Osteoblast (primary cell): ENCODE measurements around the gene VCL. TPM values are rescaled to one million over a fixed set of nuclear protein-coding genes. Genes with fewer than 3 reads are reported as not detected.

ENCODE experiments used
- DNase-seq: peaks from one replicate; pipeline ENCODE4 v3.0.0; 2011; ENCODE audit warnings: low spot score, mixed read lengths; ENCODE audit not compliant: insufficient read length; ENCODE audit errors: missing footprints
- H2AFZ ChIP-seq: 2 replicates; pipeline ENCODE4 v1.6.0; 2011; ENCODE audit warnings: mild to moderate bottlenecking, low read length
- H3K27ac ChIP-seq: 2 replicates; pipeline ENCODE4 v1.5.1; 2011; ENCODE audit warnings: mild to moderate bottlenecking, low read depth, low read length, moderate library complexity
- H3K27me3 ChIP-seq: 2 replicates; pipeline ENCODE4 v1.6.0; 2012; ENCODE audit warnings: mild to moderate bottlenecking, control low read depth, inconsistent platforms, low read length, moderate library complexity; ENCODE audit not compliant: insufficient read depth
- H3K36me3 ChIP-seq: 2 replicates; pipeline ENCODE4 v1.5.1; 2011; ENCODE audit warnings: mild to moderate bottlenecking, low read length, control low read depth, moderate library complexity; ENCODE audit not compliant: insufficient read depth
- H3K4me1 ChIP-seq: 2 replicates; pipeline ENCODE4 v1.5.1; 2011; ENCODE audit warnings: mild to moderate bottlenecking, low read length, control low read depth, moderate library complexity; ENCODE audit not compliant: insufficient read depth
- H3K4me2 ChIP-seq: 2 replicates; pipeline ENCODE4 v1.6.0; 2011; ENCODE audit warnings: mild to moderate bottlenecking, low read length; ENCODE audit not compliant: insufficient read depth
- H3K4me3 ChIP-seq: fragments of 200-600 bp; sonication (generic); 3 replicates; pipeline ENCODE4 v1.5.1; 2012; ENCODE audit warnings: mild to moderate bottlenecking, low read length, inconsistent platforms; ENCODE audit not compliant: insufficient read depth
- H3K79me2 ChIP-seq: 2 replicates; pipeline ENCODE4 v1.6.0; 2012; ENCODE audit warnings: mild to moderate bottlenecking, low read length, control low read depth, inconsistent platforms; ENCODE audit not compliant: insufficient read depth
- H3K9me3 ChIP-seq: 2 replicates; pipeline ENCODE4 v1.5.1; 2011; ENCODE audit warnings: low read depth, low read length, control low read depth
- H4K20me1 ChIP-seq: 2 replicates; pipeline ENCODE4 v1.6.0; 2012; ENCODE audit warnings: mild to moderate bottlenecking, low read length, control low read depth; ENCODE audit not compliant: insufficient read depth
- CTCF ChIP-seq: IDR thresholded peaks from 2 replicates; pipeline ENCODE4 v1.5.1; 2011; ENCODE audit warnings: mild to moderate bottlenecking, low read depth, low read length, moderate library complexity; ENCODE audit errors: extremely low read depth
- total RNA-seq: library from RNA; depleted of rRNA; stranded (reverse); fragments of >200 nt; gene quantifications from 2 replicates; pipeline ENCODE4 v1.2.3, GENCODE V29; 2012

VCL gene
- total RNA-seq, 1 donor: 201 TPM

GRCh38 chr10:74088722-74089121, 90.8 kb downstream of the VCL start:
- H3K4me3 ChIP-seq: no peak overlapping the region
- no peak overlapping the region for H3K4me2 ChIP-seq
- DNase-seq: no peak
- peaks cover 46% of the 10 kb centered on the region for H3K79me2 ChIP-seq
- H3K4me1 ChIP-seq: no peaks in the 10 kb centered on the region
- peaks cover 71% of the 10 kb centered on the region for H3K36me3 ChIP-seq
- H4K20me1 ChIP-seq: peaks cover 2% of the 10 kb centered on the region
- TF ChIP-seq CTCF: no peak
- no peaks in the 10 kb centered on the region for H3K9me3 ChIP-seq
- H3K27ac ChIP-seq: no peak overlapping the region
- H3K27me3 ChIP-seq: no peaks in the 10 kb centered on the region
- no peak overlapping the region for H2AFZ ChIP-seq

DNA sequence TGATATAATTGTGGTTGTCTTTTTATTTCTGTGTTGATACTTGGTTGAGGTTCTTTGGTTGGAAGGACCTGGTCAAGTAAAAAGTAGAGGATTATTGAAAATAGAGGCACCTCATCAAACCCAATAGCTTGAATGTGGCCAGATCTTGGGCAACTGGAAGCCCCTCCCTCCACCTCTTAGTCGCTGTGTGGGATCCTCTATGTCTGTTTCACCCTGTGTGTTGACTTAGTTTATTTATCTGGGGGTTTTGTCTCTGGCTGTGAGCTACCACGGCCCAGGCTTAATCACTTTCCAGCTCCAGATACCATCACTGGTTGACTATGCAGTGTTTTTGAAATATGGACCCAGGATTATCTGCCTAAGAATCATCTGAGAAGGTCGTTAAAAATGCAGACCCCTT, 94.5 kb downstream of the VCL start:
- peaks cover 7% of the 10 kb centered on the region for H4K20me1 ChIP-seq
- H3K36me3 ChIP-seq: peaks cover 87% of the 10 kb centered on the region
- no peak for DNase-seq
- no peak for TF ChIP-seq CTCF
- no peaks in the 10 kb centered on the region for H3K4me1 ChIP-seq
- H3K9me3 ChIP-seq: no peaks in the 10 kb centered on the region
- no peak overlapping the region for H3K27ac ChIP-seq
- H3K79me2 ChIP-seq: peaks cover 47% of the 10 kb centered on the region
- no peak overlapping the region for H3K4me3 ChIP-seq
- H2AFZ ChIP-seq: no peak overlapping the region
- no peak overlapping the region for H3K4me2 ChIP-seq
- H3K27me3 ChIP-seq: no peaks in the 10 kb centered on the region

GRCh38 chr10:74093530-74094164, 95.7 kb downstream of the VCL start:
- Histone ChIP-seq H3K9me3 (no peaks in the 10 kb centered on the region), H4K20me1 (peaks cover 7% of the 10 kb centered on the region), H3K4me1 (no peaks in the 10 kb centered on the region), H3K4me3 (no peak overlapping the region), H3K36me3 (peaks cover 95% of the 10 kb centered on the region), H3K27me3 (no peaks in the 10 kb centered on the region), H3K79me2 (peaks cover 46% of the 10 kb centered on the region), H2AFZ (no peak overlapping the region), H3K27ac (no peak overlapping the region), H3K4me2 (no peak overlapping the region)
- no peak for TF ChIP-seq CTCF
- DNase-seq: no peak

GRCh38 chr10:74094231-74094630, 96.3 kb downstream of the VCL start:
- no peak for TF ChIP-seq CTCF
- Histone ChIP-seq H3K27ac (peak overlapping the region; percentile 11), H3K4me2 (no peak overlapping the region), H3K79me2 (peaks cover 46% of the 10 kb centered on the region), H3K4me1 (no peaks in the 10 kb centered on the region), H2AFZ (no peak overlapping the region), H3K4me3 (no peak overlapping the region), H3K36me3 (peaks cover 95% of the 10 kb centered on the region), H3K27me3 (no peaks in the 10 kb centered on the region), H3K9me3 (no peaks in the 10 kb centered on the region), H4K20me1 (peaks cover 7% of the 10 kb centered on the region)
- DNase-seq: no peak
